ENCODE measurements around the gene ZNF827.
A peak's percentile ranks its signal among the peaks of the same experiment; 100 is the strongest.

Gene ZNF827

GRCh38 chr4:145823743-145824142 lies 114.9 kb downstream of the ZNF827 start:
- H3K4me1 Mint-ChIP-seq, result peaks cover 68% of the 10 kb centered on the region
- no peak for DNase-seq
- no peak for TF ChIP-seq CTCF (IDR thresholded peaks at IDR 0.05)
- no peak overlapping the region for H3K4me3 Mint-ChIP-seq
- H3K9me3 Mint-ChIP-seq, result no peaks in the 10 kb centered on the region
- H3K36me3 Mint-ChIP-seq (ENCODE audit: low read depth), result peaks cover 88% of the 10 kb centered on the region
- peak overlapping the region; percentile 92 for H3K27ac Mint-ChIP-seq
- H3K27me3 Mint-ChIP-seq (ENCODE audit: low read depth, poor library complexity), result no peaks in the 10 kb centered on the region

GRCh38 chr4:145822581-145822980 lies 116.0 kb downstream of the ZNF827 start:
- Mint-ChIP-seq H3K4me3 (no peak overlapping the region), H3K27me3 (ENCODE audit: low read depth, poor library complexity) (no peaks in the 10 kb centered on the region), H3K36me3 (ENCODE audit: low read depth) (peaks cover 88% of the 10 kb centered on the region), H3K9me3 (no peaks in the 10 kb centered on the region), H3K27ac (peak overlapping the region; percentile 8), H3K4me1 (peaks cover 59% of the 10 kb centered on the region)
- no peak for DNase-seq
- no peak for TF ChIP-seq CTCF (IDR thresholded peaks at IDR 0.05)

GRCh38 chr4:145822181-145822580 lies 116.4 kb downstream of the ZNF827 start:
- peak overlapping the region; percentile 49 for H3K27ac Mint-ChIP-seq
- no peak overlapping the region for H3K4me3 Mint-ChIP-seq
- no peaks in the 10 kb centered on the region for H3K27me3 Mint-ChIP-seq (ENCODE audit: low read depth, poor library complexity)
- no peaks in the 10 kb centered on the region for H3K9me3 Mint-ChIP-seq
- no peak for TF ChIP-seq CTCF (IDR thresholded peaks at IDR 0.05)
- peaks cover 59% of the 10 kb centered on the region for H3K4me1 Mint-ChIP-seq
- no peak for DNase-seq
- peaks cover 88% of the 10 kb centered on the region for H3K36me3 Mint-ChIP-seq (ENCODE audit: low read depth)

GRCh38 chr4:145821766-145822165 lies 116.9 kb downstream of the ZNF827 start:
- Mint-ChIP-seq H3K4me1 (peaks cover 59% of the 10 kb centered on the region), H3K9me3 (no peaks in the 10 kb centered on the region), H3K27me3 (ENCODE audit: low read depth, poor library complexity) (no peaks in the 10 kb centered on the region), H3K4me3 (no peak overlapping the region), H3K36me3 (ENCODE audit: low read depth) (peaks cover 88% of the 10 kb centered on the region), H3K27ac (peak overlapping the region; percentile 49)
- no peak for TF ChIP-seq CTCF (IDR thresholded peaks at IDR 0.05)
- DNase-seq, result no peak

GRCh38 chr4:145820407-145820806 lies 118.2 kb downstream of the ZNF827 start:
- no peak for DNase-seq
- Mint-ChIP-seq H3K4me3 (no peak overlapping the region), H3K27me3 (ENCODE audit: low read depth, poor library complexity) (no peaks in the 10 kb centered on the region), H3K36me3 (ENCODE audit: low read depth) (peaks cover 93% of the 10 kb centered on the region), H3K27ac (peak overlapping the region; percentile 10), H3K4me1 (peaks cover 59% of the 10 kb centered on the region), H3K9me3 (no peaks in the 10 kb centered on the region)
- TF ChIP-seq CTCF (IDR thresholded peaks at IDR 0.05), result no peak

GRCh38 chr4:145819853-145820181 lies 118.8 kb downstream of the ZNF827 start:
- Mint-ChIP-seq H3K4me1 (peaks cover 57% of the 10 kb centered on the region), H3K36me3 (ENCODE audit: low read depth) (peaks cover 93% of the 10 kb centered on the region), H3K27ac (peak overlapping the region; percentile 45), H3K9me3 (no peaks in the 10 kb centered on the region), H3K27me3 (ENCODE audit: low read depth, poor library complexity) (no peaks in the 10 kb centered on the region), H3K4me3 (no peak overlapping the region)
- TF ChIP-seq CTCF (IDR thresholded peaks at IDR 0.05), result no peak
- DNase-seq, result no peak
